Raji (cell line): ENCODE results near the gene PARP11.

Experiments
- POLR2A ChIP-seq: IDR thresholded peaks from 2 replicates; pipeline ENCODE4 v1.6.1; 2011; ENCODE audit warnings: low read depth, low read length, control low read depth; ENCODE audit not compliant: insufficient read depth

PARP11 gene

DNA sequence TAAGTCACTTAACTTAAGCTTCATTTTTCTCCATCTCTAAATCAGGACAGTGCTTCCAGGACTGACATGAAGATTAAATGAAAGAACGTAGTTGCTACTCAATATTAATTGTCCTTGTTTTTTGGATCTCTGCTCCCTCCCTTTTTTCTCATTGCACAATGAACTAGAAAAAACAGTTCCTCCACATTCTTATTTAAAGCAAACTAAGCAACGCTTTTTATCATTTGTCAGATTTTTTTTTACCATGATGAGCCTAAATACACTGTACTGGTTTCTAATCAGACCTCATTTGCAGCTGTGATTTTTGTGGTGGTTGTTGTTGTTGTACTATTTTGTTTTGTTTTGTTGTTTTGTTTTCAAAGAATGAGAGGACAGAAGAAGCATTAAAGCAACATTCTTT, 23.2 kb upstream of the PARP11 start:
- no peak for TF ChIP-seq POLR2A

- no peak for TF ChIP-seq POLR2A
Measured at GRCh38 chr12:3892631-3893030, 19.4 kb upstream of the PARP11 start.

- no peak for TF ChIP-seq POLR2A
Measured at GRCh38 chr12:3891201-3891600, 18.0 kb upstream of the PARP11 start.

DNA sequence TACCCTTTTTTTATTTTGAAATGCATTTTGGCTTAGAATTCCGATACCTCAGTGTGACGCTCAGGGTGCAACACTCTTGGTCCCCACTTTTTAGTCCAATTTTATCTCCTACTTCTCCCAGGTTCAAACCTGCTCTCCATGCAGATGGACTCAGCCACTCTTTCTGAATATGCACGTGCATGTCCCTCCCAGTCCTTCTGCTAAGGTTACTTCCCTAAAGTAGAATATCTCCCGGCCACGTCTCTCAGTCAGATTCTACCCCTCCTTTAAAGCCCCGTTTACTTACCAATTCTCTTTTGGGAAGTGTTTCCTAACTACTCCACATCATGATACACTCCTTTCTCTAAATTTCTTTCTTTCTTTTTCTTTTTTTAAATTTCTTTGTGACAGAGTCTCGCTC, 15.5 kb upstream of the PARP11 start:
- TF ChIP-seq POLR2A = no peak

DNA sequence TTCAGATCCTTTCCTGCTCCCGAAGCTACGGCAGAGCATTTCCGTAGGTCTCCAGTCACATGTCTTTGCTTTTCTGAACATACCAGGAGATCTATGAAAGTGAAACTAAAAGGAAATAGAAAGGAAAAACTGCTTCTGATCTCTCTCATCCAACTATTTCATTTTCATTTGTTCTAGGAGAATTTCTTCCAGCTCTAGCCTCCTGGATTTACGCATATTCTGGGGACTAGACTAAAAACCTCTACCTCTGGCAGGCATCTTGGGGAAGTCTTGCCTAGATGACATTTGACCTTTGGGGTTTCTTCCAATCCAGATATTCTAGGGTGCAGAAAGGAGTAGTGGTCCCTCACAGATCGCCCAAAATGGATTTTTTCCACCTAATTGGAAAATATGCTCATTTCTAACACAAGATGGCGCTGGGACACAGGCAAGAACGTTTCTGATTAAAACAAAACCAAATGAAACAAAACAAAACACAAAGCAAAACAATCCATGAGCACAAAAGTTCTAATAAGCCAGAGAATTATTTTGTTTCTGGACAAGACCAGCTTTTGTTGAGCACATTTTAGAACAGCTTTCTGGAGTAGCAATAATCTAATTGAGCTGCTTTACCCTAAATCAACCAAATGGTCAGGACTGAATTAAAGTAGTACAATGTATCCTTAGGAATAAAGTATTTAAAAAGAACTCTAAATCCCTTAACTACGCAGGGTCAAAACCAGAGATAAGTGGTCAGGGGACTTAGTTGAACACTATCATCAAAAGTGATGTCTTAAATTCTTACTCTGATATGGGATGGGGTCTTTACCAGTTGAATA, 12.3 kb upstream of the PARP11 start:
- TF ChIP-seq POLR2A = no peak

DNA sequence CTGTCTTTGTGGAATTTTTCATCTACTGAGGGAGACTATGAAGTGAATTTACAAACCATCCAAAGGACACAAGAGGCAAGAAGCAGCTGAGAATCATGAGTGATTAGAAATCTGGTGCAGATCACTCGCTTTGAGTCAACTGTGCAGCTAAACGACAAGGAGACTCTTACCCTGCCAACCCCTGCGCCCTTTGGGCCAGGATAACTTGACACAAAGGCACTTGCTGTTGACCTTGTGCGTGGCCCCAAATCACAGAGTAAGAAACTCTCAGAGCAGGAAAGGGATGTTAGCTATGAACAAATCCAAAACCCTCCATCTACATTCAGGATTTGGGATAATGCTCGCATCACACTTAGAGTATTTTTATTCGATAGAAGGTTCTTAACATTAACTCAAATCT, 11.5 kb upstream of the PARP11 start:
- no peak for TF ChIP-seq POLR2A

- no peak for TF ChIP-seq POLR2A
Measured at GRCh38 chr12:3882896-3883564, 9.8 kb upstream of the PARP11 start.

- no peak for TF ChIP-seq POLR2A
Measured at GRCh38 chr12:3882406-3882805, 9.2 kb upstream of the PARP11 start.

DNA sequence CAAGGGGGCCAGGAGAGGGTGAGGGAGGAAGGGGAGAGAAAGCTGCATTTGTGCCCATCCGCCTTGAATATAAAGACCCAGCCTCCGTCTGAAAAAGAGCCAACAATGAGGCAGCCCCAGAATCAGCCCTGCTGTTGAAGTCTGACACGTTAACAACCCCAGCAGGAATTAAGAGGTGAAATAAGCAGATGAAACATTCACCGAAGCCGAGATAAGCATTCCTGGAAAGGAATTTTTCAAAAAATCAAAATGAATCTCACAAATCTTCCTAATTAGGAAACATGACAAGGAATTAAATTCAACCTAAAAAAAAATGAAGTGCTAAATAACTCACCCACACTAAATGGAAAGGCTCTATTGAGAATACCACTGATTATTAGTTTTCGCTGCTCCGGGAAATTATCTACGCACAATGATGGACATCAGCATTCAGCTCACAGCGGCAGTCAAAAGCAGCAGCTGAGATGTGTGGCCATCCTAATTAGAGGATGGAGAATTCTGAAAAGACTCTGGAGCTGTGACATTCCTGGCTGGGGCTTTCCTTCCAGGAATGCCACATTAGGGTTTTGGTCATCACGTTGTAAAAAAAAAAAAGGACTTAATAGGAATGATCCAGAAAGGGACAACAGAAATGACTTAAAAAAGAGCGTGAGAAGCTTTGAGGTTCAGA, 8.2 kb upstream of the PARP11 start:
- no peak for TF ChIP-seq POLR2A

DNA sequence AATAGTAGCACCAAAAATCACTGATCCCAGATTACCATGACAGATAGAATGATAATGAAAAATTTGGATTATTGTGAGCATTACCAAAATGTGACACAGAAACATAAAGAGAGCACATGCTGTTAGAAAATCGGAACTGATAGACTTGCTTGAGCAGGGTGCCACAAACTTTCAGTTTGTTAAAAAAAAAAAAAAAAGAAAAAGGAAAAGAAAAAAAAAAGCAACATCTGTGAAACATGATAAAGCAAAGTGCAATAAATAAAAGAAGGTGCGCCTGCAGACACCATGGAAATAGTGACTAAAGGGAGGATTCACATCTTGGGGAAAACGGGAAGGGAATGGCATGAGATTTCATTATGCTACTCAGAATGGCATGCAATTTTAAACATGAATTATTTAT, 6.6 kb upstream of the PARP11 start:
- TF ChIP-seq POLR2A = no peak

DNA sequence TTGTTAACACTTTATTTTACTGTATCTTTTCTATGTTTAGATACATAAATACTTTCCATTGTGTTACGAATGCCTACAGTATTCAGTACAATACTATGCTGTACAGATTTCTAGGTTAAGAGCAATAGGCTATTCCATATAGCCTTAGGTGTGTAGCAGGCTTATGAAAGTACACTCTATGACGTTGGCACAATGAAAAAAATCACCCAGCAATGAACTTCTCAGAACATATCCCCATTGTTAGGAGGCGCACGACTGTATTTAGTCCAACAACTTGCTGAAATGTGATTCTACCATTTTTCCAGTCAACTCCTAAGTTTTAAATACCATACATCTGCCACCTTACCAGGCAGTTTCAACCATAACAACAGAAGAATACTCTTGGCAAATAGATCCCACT, 1.8 kb downstream of the PARP11 start:
- TF ChIP-seq POLR2A = no peak

DNA sequence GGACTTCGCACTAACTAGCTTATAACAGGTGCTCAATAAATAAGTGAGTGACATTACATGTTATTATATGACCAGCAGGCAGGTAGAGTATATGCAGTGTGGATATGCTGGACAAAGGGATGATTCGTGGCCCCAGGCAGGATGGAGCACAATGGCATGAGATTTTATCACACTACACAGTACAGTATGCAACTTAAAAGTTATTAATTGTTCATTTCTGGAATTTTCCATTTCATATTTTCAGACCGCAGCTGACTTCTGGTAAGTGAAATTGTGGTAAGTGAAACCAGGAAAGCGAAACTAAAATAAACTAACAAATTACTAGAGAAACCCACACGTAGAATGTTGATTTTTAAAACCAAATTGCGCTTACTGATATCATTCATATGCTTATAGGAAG, 3.3 kb downstream of the PARP11 start:
- TF ChIP-seq POLR2A = no peak

- no peak for TF ChIP-seq POLR2A
Measured at GRCh38 chr12:3869433-3869832, 3.8 kb downstream of the PARP11 start.

GRCh38 chr12:3863756-3864155, 9.4 kb downstream of the PARP11 start:
- no peak for TF ChIP-seq POLR2A

- TF ChIP-seq POLR2A = no peak
Measured at GRCh38 chr12:3842517-3842916, 30.7 kb downstream of the PARP11 start.

- TF ChIP-seq POLR2A = no peak
Measured at GRCh38 chr12:3841783-3842182, 31.4 kb downstream of the PARP11 start.
